H1 (cell line): Measurements from ENCODE around the gene RPS27A. TPM values are rescaled to one million over a fixed set of nuclear protein-coding genes. Genes with fewer than 3 reads are reported as not detected.

Experiments
- SIRT6 ChIP-seq: IDR thresholded peaks from one replicate; pipeline ENCODE4 v1.7.1; 2012; ENCODE audit warnings: low read length, inconsistent platforms
- polyA plus RNA-seq, 7 experiments: library from polyadenylated mRNA; depleted of rRNA in 3 of 7; stranded (reverse) in 5 of 7; unstranded in 2 of 7; fragments of >200 nt in 5 of 7; fragments of 200-250 nt in 2 of 7; gene quantifications; 1 replicate in 5 of 7; 2 replicates in 1 of 7; 4 replicates in 1 of 7; pipeline versions ENCODE4 v1.2.1 to v1.2.3, GENCODE V29; 2011 to 2013; ENCODE audit warnings: missing spikeins in 2 of 7, mixed read lengths in 2 of 7
- total RNA-seq: library from RNA; stranded (reverse); fragmentation: NEBNext Ultra II Directional; extraction: Animal tissue kit (Norgen Biotek cat#: 25700); gene quantifications from 2 replicates; pipeline ENCODE4 v1.2.1, GENCODE V29; 2021

The RPS27A gene
- total and polyA plus RNA-seq, 2 of the 8 experiments (the other 6 are each of a cell fraction or from before 2014, with no cell fraction given) = 1,431 to 1,682 TPM

- no peak for TF ChIP-seq SIRT6
These were observed 572 bp downstream of the RPS27A start (continued) for GRCh38 chr2:55232863-55233657.
